H9 (cell line): ENCODE measurements around the gene DCP1B. TPM values are rescaled to one million over a fixed set of nuclear protein-coding genes. Genes with fewer than 3 reads are reported as not detected.

Experiments used
- DNase-seq: peaks from one replicate; pipeline ENCODE4 v3.0.0-alpha.2; 2017
- H2AFZ ChIP-seq: one replicate; pipeline ENCODE4 v1.6.1; 2013; ENCODE audit warnings: mild to moderate bottlenecking, low read length, control low read depth, moderate library complexity
- H2AK5ac ChIP-seq: 2 replicates; pipeline ENCODE4 v1.6.1; 2013; ENCODE audit warnings: low read length, control low read depth, mixed read lengths; ENCODE audit not compliant: insufficient read length
- H2BK120ac ChIP-seq: one replicate; pipeline ENCODE4 v1.6.1; 2013; ENCODE audit warnings: low read depth, mild to moderate bottlenecking, low read length, control low read depth, inconsistent platforms; ENCODE audit not compliant: poor library complexity, severe bottlenecking
- H2BK12ac ChIP-seq: 2 replicates; pipeline ENCODE4 v1.6.1; 2013; ENCODE audit warnings: low read length, control low read depth, mixed read lengths, low read depth; ENCODE audit not compliant: insufficient read length
- H2BK15ac ChIP-seq: 2 replicates; pipeline ENCODE4 v1.6.1; 2013; ENCODE audit warnings: low read depth, low read length, control low read depth
- H2BK20ac ChIP-seq: one replicate; pipeline ENCODE4 v1.6.1; 2013; ENCODE audit warnings: low read depth, mild to moderate bottlenecking, low read length, control low read depth, inconsistent platforms; ENCODE audit not compliant: poor library complexity, severe bottlenecking
- H2BK5ac ChIP-seq: 2 replicates; pipeline ENCODE4 v1.6.1; 2013; ENCODE audit warnings: low read length, control low read depth, mixed read lengths; ENCODE audit not compliant: insufficient read length
- H3K14ac ChIP-seq: 2 replicates; pipeline ENCODE4 v1.6.1; 2013; ENCODE audit warnings: low read length, control low read depth; ENCODE audit not compliant: insufficient read depth
- H3K18ac ChIP-seq: 2 replicates; pipeline ENCODE4 v1.6.1; 2013; ENCODE audit warnings: low read depth, mild to moderate bottlenecking, mixed read lengths, low read length, control low read depth; ENCODE audit not compliant: insufficient read length
- H3K23ac ChIP-seq: 2 replicates; pipeline ENCODE4 v1.6.1; 2013; ENCODE audit warnings: low read length, control low read depth, mixed read lengths, low read depth; ENCODE audit not compliant: insufficient read length
- H3K23me2 ChIP-seq: 2 replicates; pipeline ENCODE4 v1.6.1; 2013; ENCODE audit warnings: low read depth, mild to moderate bottlenecking, mixed read lengths, low read length, control low read depth; ENCODE audit not compliant: insufficient read length, poor library complexity, severe bottlenecking
- H3K27ac ChIP-seq: 2 replicates; pipeline ENCODE4 v1.5.1; 2013; ENCODE audit warnings: low read length, control low read depth, mixed read lengths, low read depth; ENCODE audit not compliant: insufficient read length
- H3K27me3 ChIP-seq: 2 replicates; pipeline ENCODE4 v1.6.1; 2013; ENCODE audit warnings: low read length, control low read depth, inconsistent platforms; ENCODE audit not compliant: insufficient read depth
- H3K4ac ChIP-seq: 2 replicates; pipeline ENCODE4 v1.6.1; 2013; ENCODE audit warnings: low read depth, mild to moderate bottlenecking, control low read depth, inconsistent platforms, low read length, moderate library complexity
- H3K4me1 ChIP-seq: 2 replicates; pipeline ENCODE4 v1.6.1; 2013; ENCODE audit warnings: low read length, control low read depth, inconsistent platforms; ENCODE audit not compliant: insufficient read depth
- H3K4me2 ChIP-seq: 2 replicates; pipeline ENCODE4 v1.6.1; 2013; ENCODE audit warnings: low read length, control low read depth, mixed read lengths; ENCODE audit not compliant: insufficient read length, insufficient read depth
- H3K56ac ChIP-seq: 2 replicates; pipeline ENCODE4 v1.6.1; 2013; ENCODE audit warnings: low read depth, mild to moderate bottlenecking, mixed read lengths, low read length, control low read depth; ENCODE audit not compliant: insufficient read length
- H3K79me1 ChIP-seq: 2 replicates; pipeline ENCODE4 v1.6.1; 2013; ENCODE audit warnings: low read depth, mild to moderate bottlenecking, moderate library complexity, low read length, control low read depth, inconsistent platforms; ENCODE audit not compliant: insufficient read depth, poor library complexity, severe bottlenecking
- H3K79me2 ChIP-seq: 2 replicates; pipeline ENCODE4 v1.6.1; 2013; ENCODE audit warnings: low read length, control low read depth, inconsistent platforms; ENCODE audit not compliant: insufficient read depth
- H3K9ac ChIP-seq: 2 replicates; pipeline ENCODE4 v1.6.1; 2013; ENCODE audit warnings: low read length, control low read depth, mixed read lengths; ENCODE audit not compliant: insufficient read length; ENCODE audit errors: extremely low read depth
- H3K9me3 ChIP-seq: one replicate; pipeline ENCODE4 v1.6.1; 2013; ENCODE audit warnings: low read depth, low read length, inconsistent platforms; ENCODE audit not compliant: control insufficient read depth
- H3T11ph ChIP-seq: one replicate; pipeline ENCODE4 v1.6.1; 2013; ENCODE audit warnings: mild to moderate bottlenecking, low read length, control low read depth, inconsistent platforms
- H4K20me1 ChIP-seq: one replicate; pipeline ENCODE4 v1.6.1; 2013; ENCODE audit not compliant: control insufficient read depth, insufficient read length, insufficient read depth
- H4K5ac ChIP-seq: 2 replicates; pipeline ENCODE4 v1.6.1; 2013; ENCODE audit warnings: low read depth, mild to moderate bottlenecking, mixed read lengths, low read length, control low read depth; ENCODE audit not compliant: insufficient read length
- H4K8ac ChIP-seq: replicated peaks from 2 replicates; pipeline ENCODE4 v1.6.1; 2013; ENCODE audit warnings: low read length, control low read depth, mixed read lengths, low read depth; ENCODE audit not compliant: insufficient read length
- H4K91ac ChIP-seq: 2 replicates; pipeline ENCODE4 v1.6.1; 2013; ENCODE audit warnings: low read depth, mild to moderate bottlenecking, moderate library complexity, mixed read lengths, low read length, control low read depth; ENCODE audit not compliant: insufficient read length
- H3K27ac Mint-ChIP-seq, 3 experiments: 2 replicates in 2 of 3; 3 replicates in 1 of 3; pipeline ENCODE4 v1.8.0; 2020 to 2021; ENCODE audit warnings: mixed read lengths in 3 of 3, mild to moderate bottlenecking in 1 of 3, moderate library complexity in 1 of 3
- H3K27me3 Mint-ChIP-seq: 2 replicates; pipeline ENCODE4 v1.8.0; 2021; ENCODE audit warnings: low read depth, mild to moderate bottlenecking, moderate library complexity, mixed read lengths
- H3K36me3 Mint-ChIP-seq, 3 experiments: 2 replicates in 2 of 3; 3 replicates in 1 of 3; pipeline ENCODE4 v1.8.0; 2020 to 2021; ENCODE audit warnings: low read depth in 3 of 3, mixed read lengths in 3 of 3; ENCODE audit not compliant: insufficient read depth in 1 of 3
- H3K4me1 Mint-ChIP-seq, 2 experiments: 2 replicates each; pipeline ENCODE4 v1.8.0; 2020; ENCODE audit warnings: mixed read lengths in 2 of 2
- H3K4me3 Mint-ChIP-seq, 2 experiments: 2 replicates in 1 of 2; 3 replicates in 1 of 2; pipeline ENCODE4 v1.8.0; 2020 to 2021; ENCODE audit warnings: mild to moderate bottlenecking in 2 of 2, mixed read lengths in 2 of 2, moderate library complexity in 1 of 2
- H3K9me3 Mint-ChIP-seq, 2 experiments: 2 replicates in 1 of 2; 3 replicates in 1 of 2; pipeline ENCODE4 v1.8.0; 2020; ENCODE audit warnings: mild to moderate bottlenecking in 2 of 2, mixed read lengths in 2 of 2, moderate library complexity in 1 of 2
- WGBS: extraction: QIAGEN DNeasy Blood & Tissue Kit; methylation state at CpG from one replicate; pipeline ENCODE4 v1.1.7; 2013; ENCODE audit warnings: missing lambda C conversion rate, low lambda C conversion rate, mixed read lengths; ENCODE audit not compliant: insufficient read length; ENCODE audit errors: extremely low coverage; 5-methylcytosine and 5-hydroxymethylcytosine counted together
- total RNA-seq: library from RNA; stranded (reverse); gene quantifications from 2 replicates; pipeline ENCODE4 v1.2.1, GENCODE V29; 2021
- TF ChIP-seq, protein P1 (sequence below): fragments of 200-600 bp; sonication (generic); conservative IDR thresholded peaks from 3 replicates; pipeline ENCODE4 v1.8.0; 2021; ENCODE audit warnings: antibody characterized with exemption, mild to moderate bottlenecking

The DCP1B gene
- total RNA-seq, 1 experiment from 2014 or later = 11.2 TPM

DNA sequence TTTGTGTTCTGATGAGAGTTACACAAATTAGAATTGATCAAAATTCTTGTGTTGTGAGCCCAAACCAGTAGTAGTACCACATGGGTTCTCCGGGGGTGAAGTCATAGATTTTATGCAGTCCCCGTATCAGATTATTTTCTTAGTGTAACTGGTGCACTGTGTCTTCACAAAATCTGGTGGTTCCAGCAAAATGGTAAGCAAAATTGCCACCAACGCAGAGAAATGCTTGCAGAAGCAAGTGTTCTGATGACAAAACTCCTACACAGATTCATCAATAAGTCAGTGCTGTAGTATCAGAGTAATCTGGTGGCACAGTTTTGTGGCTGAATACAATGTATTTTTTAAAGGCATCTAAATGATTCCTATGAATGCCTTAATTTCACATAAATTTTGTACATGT, 84.5 kb downstream of the DCP1B start:
- Histone ChIP-seq H2BK20ac (no peak overlapping the region), H4K5ac (no peak overlapping the region), H3T11ph (no peak overlapping the region), H3K23ac (no peak overlapping the region), H3K4me2 (no peak overlapping the region), H3K4me1 (no peaks in the 10 kb centered on the region), H4K8ac (no peak overlapping the region), H4K20me1 (no peaks in the 10 kb centered on the region), H3K14ac (no peak overlapping the region), H3K56ac (no peak overlapping the region), H3K79me2 (no peaks in the 10 kb centered on the region), H2AFZ (no peak overlapping the region), H2BK5ac (no peak overlapping the region), H3K79me1 (no peaks in the 10 kb centered on the region), H3K18ac (no peak overlapping the region), H3K9me3 (no peaks in the 10 kb centered on the region), H2BK120ac (no peak overlapping the region), H2AK5ac (no peak overlapping the region), H3K27ac (no peak overlapping the region), H4K91ac (no peak overlapping the region), H3K9ac (no peak overlapping the region), H3K4ac (no peak overlapping the region), H2BK12ac (no peak overlapping the region), H3K27me3 (no peaks in the 10 kb centered on the region), H2BK15ac (no peak overlapping the region), H3K23me2 (no peaks in the 10 kb centered on the region)
- Mint-ChIP-seq H3K27me3 (peaks cover 1% of the 10 kb centered on the region), H3K27ac (no peak overlapping the region), H3K36me3 (no peaks in the 10 kb centered on the region; a peak in 1 of 7 replicates), H3K4me3 (no peak overlapping the region), H3K4me1 (peaks cover 13 to 40% of the 10 kb centered on the region in 2 experiments), H3K9me3 (no peaks in the 10 kb centered on the region)
- TF ChIP-seq, protein P1, sequence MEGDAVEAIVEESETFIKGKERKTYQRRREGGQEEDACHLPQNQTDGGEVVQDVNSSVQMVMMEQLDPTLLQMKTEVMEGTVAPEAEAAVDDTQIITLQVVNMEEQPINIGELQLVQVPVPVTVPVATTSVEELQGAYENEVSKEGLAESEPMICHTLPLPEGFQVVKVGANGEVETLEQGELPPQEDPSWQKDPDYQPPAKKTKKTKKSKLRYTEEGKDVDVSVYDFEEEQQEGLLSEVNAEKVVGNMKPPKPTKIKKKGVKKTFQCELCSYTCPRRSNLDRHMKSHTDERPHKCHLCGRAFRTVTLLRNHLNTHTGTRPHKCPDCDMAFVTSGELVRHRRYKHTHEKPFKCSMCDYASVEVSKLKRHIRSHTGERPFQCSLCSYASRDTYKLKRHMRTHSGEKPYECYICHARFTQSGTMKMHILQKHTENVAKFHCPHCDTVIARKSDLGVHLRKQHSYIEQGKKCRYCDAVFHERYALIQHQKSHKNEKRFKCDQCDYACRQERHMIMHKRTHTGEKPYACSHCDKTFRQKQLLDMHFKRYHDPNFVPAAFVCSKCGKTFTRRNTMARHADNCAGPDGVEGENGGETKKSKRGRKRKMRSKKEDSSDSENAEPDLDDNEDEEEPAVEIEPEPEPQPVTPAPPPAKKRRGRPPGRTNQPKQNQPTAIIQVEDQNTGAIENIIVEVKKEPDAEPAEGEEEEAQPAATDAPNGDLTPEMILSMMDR = no peak
- DNase-seq = no peak
- no CpG with 5 or more reads among the region's 3 CpGs for WGBS
